SH-SY5Y (cell line): ENCODE data around the gene BORCS5.

Source experiments
- GATA2 ChIP-seq: IDR thresholded peaks from 2 replicates; pipeline ENCODE4 v1.6.1; 2011; ENCODE audit warnings: mild to moderate bottlenecking, low read depth, low read length
- GATA3 ChIP-seq: IDR thresholded peaks from 2 replicates; pipeline ENCODE4 v1.6.1; 2011; ENCODE audit warnings: low read depth, mild to moderate bottlenecking, low read length, moderate library complexity

- no peak for TF ChIP-seq GATA3
- no peak for TF ChIP-seq GATA2
Measured at GRCh38 chr12:12357719-12358461, 1.0 kb downstream of the BORCS5 start.
